ENCODE measurements around the gene KCNMA1. TPM values are rescaled to one million over a fixed set of nuclear protein-coding genes. Genes with fewer than 3 reads are reported as not detected.

KCNMA1 gene
- total and polyA plus RNA-seq, 7 donors = 15.3 to 427 (median 256) TPM

DNA sequence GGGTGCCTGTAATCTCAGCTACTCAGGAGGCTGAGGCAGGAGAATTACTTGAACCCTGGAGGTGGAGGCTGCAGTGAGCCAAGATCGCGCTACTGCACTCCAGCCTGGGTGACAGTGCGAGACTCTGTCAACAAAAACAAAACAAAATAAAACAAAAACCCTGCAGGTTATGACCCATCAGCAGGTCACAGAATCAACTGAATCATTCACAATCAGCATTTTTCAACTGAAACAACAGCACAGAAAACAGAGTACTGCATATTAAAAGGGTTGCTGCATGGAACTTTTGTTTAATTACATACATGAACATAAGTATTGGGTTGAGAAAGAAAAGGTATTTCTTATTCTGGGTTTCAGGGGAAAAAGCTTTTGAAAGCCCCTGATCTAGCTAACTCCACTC, 77.6 kb downstream of the KCNMA1 start:
- H3K27ac ChIP-seq = peak overlapping the region in 2 of 4 donors; percentile 20 to 86

DNA sequence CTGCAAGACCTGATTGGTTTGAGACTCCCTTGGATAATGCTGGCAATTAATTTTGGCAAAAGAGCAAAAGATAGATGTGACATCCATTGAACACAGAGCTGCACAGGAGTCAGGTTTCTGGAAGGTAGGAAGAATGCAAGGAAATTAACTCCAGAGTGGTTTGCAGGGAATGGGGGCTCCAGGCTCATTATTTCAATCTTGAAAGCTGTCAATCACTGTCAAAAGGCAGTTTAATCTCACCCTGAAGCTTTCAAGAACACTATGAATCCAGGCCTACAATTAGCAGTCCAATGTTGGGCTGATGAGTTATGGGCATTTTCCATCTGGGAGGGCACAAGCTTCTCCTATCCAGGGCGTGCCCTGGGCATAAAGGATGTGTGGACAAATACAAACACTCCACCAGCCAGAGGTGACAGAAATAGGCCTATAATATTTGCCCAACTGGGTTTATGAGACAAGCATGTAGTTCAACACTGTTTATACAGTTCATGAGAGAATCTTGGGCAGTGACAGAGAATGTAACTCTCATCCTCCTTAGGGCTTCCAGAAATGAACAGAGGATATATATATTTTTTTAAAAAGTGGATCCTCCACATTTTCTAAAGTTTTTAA, 80.5 kb downstream of the KCNMA1 start:
- Histone ChIP-seq H3K9me3 (no peaks in the 10 kb centered on the region), H3K27ac (peak overlapping the region; percentile 66 to 86 (median 81)), H3K36me3 (no peaks in the 10 kb centered on the region), H3K4me1 (peaks cover 0 to 81% (median 68%) of the 10 kb centered on the region in 4 donors), H3K4me3 (no peak overlapping the region), H3K27me3 (no peaks in the 10 kb centered on the region)
- intact Hi-C loops (cut with DNase I) = loop anchor here (5.0 kb wide), 1 partner anchor 80 kb away; the partner anchor contains the start of gene KCNMA1
- no peak for DNase-seq
- WGBS, 2 donors = 15 to 62% methylated on average over 1 of the region's 1 CpG
- no peak for TF ChIP-seq EP300 (IDR thresholded peaks at IDR 0.05)
- TF ChIP-seq, protein P1, sequence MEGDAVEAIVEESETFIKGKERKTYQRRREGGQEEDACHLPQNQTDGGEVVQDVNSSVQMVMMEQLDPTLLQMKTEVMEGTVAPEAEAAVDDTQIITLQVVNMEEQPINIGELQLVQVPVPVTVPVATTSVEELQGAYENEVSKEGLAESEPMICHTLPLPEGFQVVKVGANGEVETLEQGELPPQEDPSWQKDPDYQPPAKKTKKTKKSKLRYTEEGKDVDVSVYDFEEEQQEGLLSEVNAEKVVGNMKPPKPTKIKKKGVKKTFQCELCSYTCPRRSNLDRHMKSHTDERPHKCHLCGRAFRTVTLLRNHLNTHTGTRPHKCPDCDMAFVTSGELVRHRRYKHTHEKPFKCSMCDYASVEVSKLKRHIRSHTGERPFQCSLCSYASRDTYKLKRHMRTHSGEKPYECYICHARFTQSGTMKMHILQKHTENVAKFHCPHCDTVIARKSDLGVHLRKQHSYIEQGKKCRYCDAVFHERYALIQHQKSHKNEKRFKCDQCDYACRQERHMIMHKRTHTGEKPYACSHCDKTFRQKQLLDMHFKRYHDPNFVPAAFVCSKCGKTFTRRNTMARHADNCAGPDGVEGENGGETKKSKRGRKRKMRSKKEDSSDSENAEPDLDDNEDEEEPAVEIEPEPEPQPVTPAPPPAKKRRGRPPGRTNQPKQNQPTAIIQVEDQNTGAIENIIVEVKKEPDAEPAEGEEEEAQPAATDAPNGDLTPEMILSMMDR (IDR thresholded peaks at IDR 0.05) = no peak
- peak in 3 of 4 donors; percentile 29 to 61 (median 51) for TF ChIP-seq POLR2AphosphoS5 (IDR thresholded peaks at IDR 0.05)
- TF ChIP-seq POLR2A (IDR thresholded peaks at IDR 0.05) = no peak

More for the DNA sequence above, 77.6 kb downstream of the KCNMA1 start:
- Histone ChIP-seq H3K9me3 (no peaks in the 10 kb centered on the region), H3K4me3 (no peak overlapping the region), H3K4me1 (peaks cover 0 to 81% (median 72%) of the 10 kb centered on the region in 4 donors), H3K36me3 (no peaks in the 10 kb centered on the region), H3K27me3 (no peaks in the 10 kb centered on the region)
- DNase-seq = no peak
- 94 to 97% methylated on average over 3 of the region's 3 CpGs for WGBS, 2 donors
- intact Hi-C loops (cut with DNase I) = loop anchor here (5.0 kb wide), 1 partner anchor 318 kb away; no protein-coding TSS in a partner anchor
- no peak for TF ChIP-seq POLR2AphosphoS5 (IDR thresholded peaks at IDR 0.05)
- no peak for TF ChIP-seq EP300 (IDR thresholded peaks at IDR 0.05)
- no peak for TF ChIP-seq POLR2A (IDR thresholded peaks at IDR 0.05)
- TF ChIP-seq, protein P1 (IDR thresholded peaks at IDR 0.05) = no peak

DNA sequence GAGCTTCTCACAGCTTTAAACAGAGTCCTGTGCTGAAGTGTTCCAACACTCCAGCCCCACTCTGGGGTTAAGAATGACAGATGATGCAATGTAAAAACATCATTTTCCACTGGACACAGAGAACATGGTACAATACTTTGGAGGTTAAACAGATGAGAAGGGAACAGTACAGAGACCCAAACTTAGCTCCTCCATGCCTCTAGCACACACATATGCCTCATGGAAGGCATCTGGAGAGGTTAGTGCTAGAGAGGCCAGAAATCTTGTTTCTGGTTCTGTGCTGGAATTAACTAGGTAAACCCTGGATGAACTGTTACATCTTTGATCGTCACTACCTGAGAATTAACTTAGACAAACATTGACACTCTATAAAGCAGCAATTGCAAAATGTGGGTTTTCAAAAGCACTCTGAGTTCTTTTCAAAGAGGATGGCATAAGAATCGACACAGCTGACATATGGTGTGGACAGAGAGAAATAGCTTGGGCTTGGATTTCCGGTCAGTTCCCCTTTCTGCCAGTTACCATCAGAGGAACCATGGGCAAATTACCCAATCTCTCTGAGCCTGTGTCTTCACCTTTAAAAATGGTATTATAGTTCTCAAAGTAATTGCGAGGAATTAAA, 81.9 kb downstream of the KCNMA1 start:
- Histone ChIP-seq H3K4me1 (peaks cover 0 to 87% (median 71%) of the 10 kb centered on the region in 4 donors), H3K27ac (peak overlapping the region; percentile 66 to 86 (median 81)), H3K9me3 (no peaks in the 10 kb centered on the region), H3K4me3 (no peak overlapping the region), H3K36me3 (no peaks in the 10 kb centered on the region), H3K27me3 (no peaks in the 10 kb centered on the region)
- WGBS, 2 donors = 76 to 83% methylated on average over 4 of the region's 4 CpGs
- intact Hi-C loops (cut with DNase I) = loop anchor here (5.0 kb wide), 1 partner anchor 82 kb away; the partner anchor contains the start of gene KCNMA1
- TF ChIP-seq POLR2AphosphoS5 (IDR thresholded peaks at IDR 0.05) (peak; percentile 69 to 91 (median 80)), EP300 (IDR thresholded peaks at IDR 0.05) (peak; percentile 42 to 89 (median 68)), POLR2A (IDR thresholded peaks at IDR 0.05) (no peak)
- TF ChIP-seq, protein P1 (IDR thresholded peaks at IDR 0.05) = no peak
- no peak for DNase-seq

DNA sequence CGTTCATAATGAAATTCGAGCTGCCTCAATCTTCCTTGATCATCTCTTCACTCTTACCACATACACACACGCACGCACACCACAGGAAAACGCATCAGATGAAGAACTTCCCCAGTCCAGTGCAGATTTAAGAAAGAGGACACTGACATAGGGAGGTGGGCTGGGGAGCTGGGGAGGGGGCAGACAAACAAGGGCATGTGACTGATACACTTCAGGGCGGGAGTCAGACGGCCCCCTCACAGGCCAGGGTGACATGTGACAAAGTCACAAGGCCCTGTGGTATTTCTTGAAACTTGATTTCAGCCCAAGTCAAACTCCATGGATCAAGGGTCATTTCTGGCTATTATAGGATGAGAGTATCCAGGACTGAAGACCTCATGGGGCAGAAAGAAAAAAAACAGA, 82.6 kb downstream of the KCNMA1 start:
- 50 to 56% methylated on average over 7 of the region's 7 CpGs for WGBS, 2 donors
- intact Hi-C loops (cut with DNase I) = loop anchor here (5.0 kb wide), 1 partner anchor 82 kb away; the partner anchor contains the start of gene KCNMA1

More for the DNA sequence above, 82.6 kb downstream of the KCNMA1 start:
- Histone ChIP-seq H3K36me3 (no peaks in the 10 kb centered on the region), H3K27me3 (no peaks in the 10 kb centered on the region), H3K4me3 (no peak overlapping the region), H3K9me3 (no peaks in the 10 kb centered on the region), H3K27ac (peak overlapping the region; percentile 66 to 86 (median 81)), H3K4me1 (peaks cover 0 to 88% (median 76%) of the 10 kb centered on the region in 4 donors)
- TF ChIP-seq, protein P1 (IDR thresholded peaks at IDR 0.05) = no peak
- TF ChIP-seq POLR2A (IDR thresholded peaks at IDR 0.05) = no peak
- no peak for TF ChIP-seq POLR2AphosphoS5 (IDR thresholded peaks at IDR 0.05)
- TF ChIP-seq EP300 (IDR thresholded peaks at IDR 0.05) = peak in 1 of 4 donors; percentile 11
- DNase-seq = peak; percentile 82
